Measurements from ENCODE around the gene CPLANE2.

DNA sequence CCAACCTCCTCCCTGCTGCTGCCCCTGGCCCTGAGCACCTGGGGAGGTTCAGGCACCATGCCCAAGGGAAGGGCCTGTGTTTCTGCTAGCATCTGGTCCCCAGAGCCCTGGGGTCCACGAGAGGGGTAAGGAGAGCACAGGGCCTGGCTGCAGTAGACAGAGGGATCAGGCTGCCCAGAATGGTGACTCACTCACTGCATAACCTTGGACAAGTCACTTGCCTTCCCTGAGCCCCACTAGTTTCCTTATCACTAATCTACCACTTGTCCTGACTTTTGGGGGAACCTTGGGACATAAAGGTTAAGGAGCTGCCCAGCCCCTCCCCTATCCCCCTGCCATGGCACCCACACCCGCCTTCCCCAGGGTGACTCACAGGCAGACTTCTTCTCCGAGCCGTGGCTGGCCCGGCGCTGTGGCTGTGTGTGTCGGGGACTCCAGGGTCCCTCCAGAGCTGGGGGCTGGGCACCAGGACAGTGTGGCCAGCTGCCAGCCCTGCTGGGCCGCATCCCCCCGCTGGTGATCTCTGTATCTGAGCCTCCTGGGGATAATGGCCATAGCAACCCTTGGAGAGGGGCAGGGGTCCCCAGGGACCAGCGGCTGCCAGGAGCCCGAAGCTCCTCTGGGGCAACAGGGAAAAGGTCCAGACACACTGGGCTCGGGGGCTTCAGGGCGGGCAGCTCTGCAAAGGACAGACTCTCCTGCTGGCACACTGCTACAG is 28.6 kb downstream of the CPLANE2 start:
- TF ChIP-seq CTCF (IDR thresholded peaks at IDR 0.05; ENCODE audit: low read length) (no peak), EZH2 (optimal IDR thresholded peaks at IDR 0.05; ENCODE audit: low read depth, low read length) (no peak), EZH2phosphoT487 (IDR thresholded peaks at IDR 0.05; ENCODE audit: low read length) (no peak)

Measured in MM.1S (cell line).